NCI-H69 (cell line): ENCODE data around the gene TDRD7.

Source experiments
- DNase-seq: peaks from one replicate; lab custom pipeline; 2025; lab: John Stamatoyannopoulos, UW

TDRD7 gene

DNA sequence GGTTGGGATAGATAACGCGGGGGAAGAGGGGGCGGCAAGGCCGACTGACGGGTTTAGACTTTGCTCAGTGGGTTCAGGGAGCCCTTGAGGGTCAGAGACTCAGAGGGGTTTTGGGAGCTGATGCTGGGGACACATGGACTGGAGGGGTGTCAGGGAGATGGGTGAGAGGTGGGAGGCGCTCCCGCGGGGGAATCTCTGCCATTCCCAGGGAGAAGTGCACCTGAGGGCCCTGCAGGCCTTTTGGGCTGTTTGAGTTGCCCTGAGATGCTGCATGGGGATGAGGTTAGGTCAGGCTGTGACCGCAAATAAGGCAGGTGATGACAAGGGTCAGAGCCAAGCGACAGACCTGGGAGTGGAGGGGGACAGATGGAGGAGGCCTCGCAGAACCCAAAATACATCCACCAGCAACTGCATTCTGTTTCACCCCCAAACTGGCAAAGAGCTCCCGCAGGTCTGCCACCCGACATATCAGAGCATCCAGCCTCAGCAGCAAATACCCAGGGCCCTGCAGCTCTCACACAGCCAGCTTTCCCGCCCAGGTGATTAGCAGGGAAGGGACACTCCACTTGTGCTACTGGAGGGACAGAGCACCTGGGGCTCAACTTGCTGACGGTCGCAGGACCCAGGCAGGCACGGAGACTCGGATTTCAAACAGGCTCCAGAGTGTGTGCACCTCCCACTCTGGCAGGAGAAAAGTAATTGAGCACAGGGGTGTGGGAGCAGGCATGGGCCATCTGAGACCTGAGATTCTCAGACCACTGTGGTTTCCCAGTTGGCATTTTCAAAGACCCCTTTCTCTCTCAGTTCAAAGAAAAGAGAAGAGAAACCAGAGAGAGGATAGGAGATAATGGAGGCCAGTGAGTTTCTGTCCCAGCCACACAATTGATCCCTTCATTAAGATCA, 116.0 kb downstream of the TDRD7 start:
- peak; percentile 77 for DNase-seq

DNA sequence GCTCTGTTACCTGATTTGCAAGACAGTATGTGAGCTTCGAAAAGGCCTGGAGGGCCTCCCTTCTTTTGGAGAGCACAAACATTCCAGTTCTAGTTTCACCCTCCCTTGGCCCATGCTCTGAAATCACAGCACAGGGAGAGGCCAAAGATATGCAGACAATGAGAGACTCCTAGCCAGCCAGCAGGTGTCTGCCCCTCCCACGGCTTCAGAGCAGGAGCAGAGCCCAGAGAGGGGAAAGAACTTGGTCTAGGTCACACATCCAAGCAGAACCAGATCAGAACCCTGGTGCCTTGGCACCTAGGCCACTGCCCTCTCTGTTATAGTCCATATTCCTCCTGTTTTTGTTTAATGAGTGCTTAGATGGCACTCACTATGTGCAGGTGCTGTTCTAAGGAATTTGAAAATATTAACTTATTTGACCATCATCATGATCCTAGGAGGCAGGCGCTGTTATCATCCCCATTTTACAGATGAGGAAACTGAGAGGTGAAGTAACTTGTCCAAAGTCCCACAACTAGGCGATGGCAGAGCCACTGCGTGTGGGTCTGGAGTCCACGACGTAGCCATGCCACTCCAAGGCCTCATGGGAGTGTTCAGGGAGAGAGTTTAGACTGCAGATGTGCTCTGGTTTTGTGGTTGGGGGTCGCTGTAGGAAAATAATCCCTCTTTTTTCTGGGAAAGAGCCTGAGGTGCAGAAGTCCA, 116.8 kb downstream of the TDRD7 start:
- peak; percentile 48 for DNase-seq

DNA sequence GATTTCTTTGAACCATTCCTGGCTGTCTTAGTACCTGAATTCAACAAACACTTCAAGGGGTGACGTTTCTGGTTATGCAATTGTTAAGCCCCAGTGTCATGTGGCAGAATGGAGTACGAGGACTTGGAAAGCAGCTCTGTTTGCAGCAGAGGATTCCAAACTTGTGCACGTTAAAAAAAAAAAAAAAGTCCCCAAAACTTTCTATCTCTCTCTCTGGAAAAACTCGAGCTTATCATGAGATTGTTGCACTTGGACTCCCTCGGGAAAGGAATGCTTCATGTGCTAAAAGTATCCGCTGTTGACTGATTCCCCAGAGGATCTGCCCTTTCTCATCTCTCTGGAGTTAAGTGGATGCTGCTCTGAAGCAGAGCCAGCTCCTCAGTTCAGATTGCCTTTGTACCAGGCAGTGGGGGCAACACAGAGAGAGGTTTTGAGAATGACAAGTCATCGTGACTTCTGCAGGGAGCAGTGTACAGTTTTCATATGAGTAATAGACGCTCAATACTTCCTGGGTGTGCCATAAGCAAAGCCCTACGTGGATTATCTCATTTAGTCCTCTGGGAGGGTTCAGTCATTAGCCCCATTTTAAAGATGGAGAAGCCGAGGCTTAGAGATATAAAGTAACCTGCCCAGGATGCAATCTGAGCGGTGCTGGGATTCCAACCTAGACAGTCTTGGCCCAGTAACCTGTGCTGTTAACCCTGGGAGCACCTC, 117.6 kb downstream of the TDRD7 start:
- no peak for DNase-seq

- DNase-seq, result no peak
Measured at GRCh38 chr9:97531888-97532376, 120.0 kb downstream of the TDRD7 start.

DNA sequence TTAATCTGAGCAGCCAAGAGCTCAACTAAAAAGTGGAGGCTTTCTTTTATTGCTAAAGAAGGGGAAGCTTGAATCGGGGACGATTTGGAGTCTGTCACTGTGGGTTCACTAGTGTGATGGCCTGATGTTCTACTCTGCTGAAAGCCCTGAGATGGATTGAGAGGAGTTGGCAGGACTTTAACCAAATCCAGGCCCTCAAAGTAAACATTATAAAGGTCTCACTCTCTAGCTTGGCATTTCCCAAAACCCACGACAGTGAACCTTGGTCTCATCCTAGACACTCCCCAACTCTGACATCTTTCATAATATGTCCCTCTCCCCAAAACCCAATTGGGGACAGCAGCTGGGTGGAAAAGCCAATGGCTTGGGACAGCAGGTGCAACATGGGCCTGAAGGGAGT, 122.3 kb downstream of the TDRD7 start:
- no peak for DNase-seq

- no peak for DNase-seq
Measured at GRCh38 chr9:97534961-97535594, 123.2 kb downstream of the TDRD7 start.

DNA sequence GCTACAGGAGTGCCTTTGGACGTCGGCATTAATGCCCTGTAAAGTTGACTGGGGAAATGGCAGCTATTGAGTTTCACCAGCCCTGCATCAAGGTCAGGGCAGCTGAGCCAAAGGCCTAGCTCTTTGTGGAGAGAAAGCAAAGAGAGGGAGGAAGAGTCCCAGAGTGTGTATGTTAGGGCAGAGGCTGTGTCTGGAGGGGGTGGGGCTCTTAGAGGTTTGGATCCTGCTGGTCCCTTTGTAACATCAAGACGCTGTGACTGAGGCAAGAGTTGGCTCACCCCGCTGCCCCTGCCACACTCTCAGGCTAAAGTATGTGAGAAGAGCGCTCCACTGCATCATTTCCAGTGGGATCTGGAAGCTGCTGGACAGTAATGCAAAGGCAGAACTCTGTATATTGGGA, 123.9 kb downstream of the TDRD7 start:
- DNase-seq, result no peak

DNA sequence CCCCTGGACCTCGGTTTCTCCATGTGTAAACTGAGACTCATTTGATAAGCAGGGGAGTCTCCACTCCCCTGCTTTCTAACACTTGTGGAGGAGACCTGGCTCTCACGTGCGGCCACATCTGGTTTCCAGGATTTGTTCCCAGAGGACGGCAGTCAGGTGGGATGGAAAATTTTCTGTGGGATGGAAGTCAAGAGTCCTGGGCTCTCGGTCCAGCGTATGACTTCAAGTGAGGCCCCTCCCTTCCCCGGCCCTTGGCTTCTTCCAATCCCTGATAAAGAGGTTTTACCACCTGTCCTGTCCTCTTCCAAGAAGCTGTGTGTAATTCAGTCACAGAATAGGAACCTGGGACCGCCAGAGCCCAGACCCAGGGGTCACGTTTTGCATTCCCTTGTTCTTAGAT, 124.6 kb downstream of the TDRD7 start:
- no peak for DNase-seq

DNA sequence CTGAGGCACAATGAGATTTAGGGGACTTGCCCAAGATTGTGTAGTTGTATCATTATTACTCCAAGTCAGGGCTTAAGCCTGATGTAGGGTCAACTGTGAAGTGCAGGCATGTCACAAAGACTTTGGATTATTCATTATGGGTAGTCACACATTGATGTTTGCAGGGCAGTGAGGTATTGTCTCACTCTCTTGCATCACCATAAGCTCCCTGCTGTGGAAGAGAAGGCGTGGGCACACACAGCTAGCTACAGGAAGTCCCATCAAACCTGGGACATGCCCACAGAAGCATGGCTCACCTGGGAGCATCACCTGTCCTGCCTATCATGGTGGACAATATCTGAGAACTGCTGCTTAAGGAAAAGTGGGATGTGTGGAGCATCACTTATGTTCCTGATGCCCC, 131.7 kb downstream of the TDRD7 start:
- peak; percentile 88 for DNase-seq

GRCh38 chr9:97545486-97545885, 133.6 kb downstream of the TDRD7 start:
- no peak for DNase-seq
